ENCODE measurements around the gene BTF3.

The BTF3 gene

DNA sequence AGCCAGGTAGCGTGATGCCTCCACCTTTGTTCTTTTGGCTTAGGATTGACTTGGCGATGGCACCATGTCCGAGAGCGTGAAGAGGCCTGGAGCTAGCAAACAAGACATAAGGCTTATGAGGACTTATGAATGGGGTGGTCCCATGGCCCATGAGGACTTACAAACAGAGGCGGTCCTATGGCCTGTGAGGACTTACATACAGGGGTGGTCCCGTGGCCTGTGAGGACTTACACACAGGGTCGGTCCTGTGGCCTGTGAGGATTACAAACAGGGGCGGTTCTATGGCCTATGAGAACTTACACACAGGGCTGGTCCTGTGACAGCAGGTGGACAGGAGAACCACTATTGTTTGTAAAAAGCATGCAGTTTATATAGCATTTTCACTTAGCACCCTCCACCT lies 28.4 kb upstream of the BTF3 start:
- DNase-seq, result no peak
- no peak overlapping the region for H3K27ac ChIP-seq (ENCODE audit: insufficient read depth in 1 of 2, low read depth in 1 of 2, low read length in 2 of 2, poor library complexity in 1 of 2, severe bottlenecking in 2 of 2)
- H3K9me3 ChIP-seq (ENCODE audit: control extremely low read depth in 1 of 5, control insufficient read depth in 4 of 5, insufficient read depth in 2 of 5, low read depth in 1 of 5, low read length in 4 of 5), result peaks cover 0 to 4% (median 0%) of the 10 kb centered on the region in 5 experiments
- 100% methylated on average over 8 of the region's 8 CpGs for WGBS (ENCODE audit: insufficient coverage)
- peaks cover 0 to 16% (median 2%) of the 10 kb centered on the region in 5 experiments for H3K27me3 ChIP-seq (replicated peaks in 2 of 5; ENCODE audit: control insufficient read depth in 4 of 5, insufficient read depth in 5 of 5, low read length in 4 of 5)
- no peaks in the 10 kb centered on the region for H3K36me3 ChIP-seq (ENCODE audit: control insufficient read depth in 4 of 4, insufficient read depth in 4 of 4, low read length in 3 of 4)
- H3K4me1 ChIP-seq (ENCODE audit: control extremely low read depth in 1 of 4, control insufficient read depth in 4 of 4, insufficient read depth in 4 of 4, low read length in 3 of 4), result no peaks in the 10 kb centered on the region
- H3K4me3 ChIP-seq (ENCODE audit: control insufficient read depth in 1 of 7, extremely low read depth in 1 of 7, insufficient read depth in 4 of 7, low read depth in 2 of 7, low read length in 6 of 7), result no peak overlapping the region
- CTCF ChIA-PET, result no interaction called here
- POLR2A ChIA-PET, result no interaction called here

DNA sequence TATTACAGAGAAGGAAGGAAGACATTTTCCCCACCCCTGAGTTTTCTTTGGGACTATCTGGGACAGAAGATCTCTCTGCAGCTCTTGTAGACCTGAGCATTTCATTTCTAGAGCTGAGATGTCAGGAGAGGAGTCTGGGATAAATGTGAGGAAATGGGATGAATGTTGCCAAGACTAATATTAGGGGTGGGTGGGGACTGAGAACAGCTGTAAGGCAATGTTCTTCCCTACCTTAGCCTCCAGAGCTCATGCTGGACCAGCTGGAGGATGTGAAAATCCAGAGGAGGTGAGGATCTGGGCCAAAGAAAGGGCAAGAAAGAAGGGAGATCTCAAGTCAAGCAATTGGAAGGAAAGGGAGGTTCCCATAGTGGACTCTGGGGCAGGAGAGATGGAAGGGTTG lies 26.6 kb upstream of the BTF3 start:
- CTCF ChIA-PET, result interaction anchor here (1.5 kb wide), 1 partner anchor 20 kb away, joined by 4 read pairs; no protein-coding TSS in a partner anchor
- H3K4me3 ChIP-seq (ENCODE audit: control insufficient read depth in 1 of 7, extremely low read depth in 1 of 7, insufficient read depth in 4 of 7, low read depth in 2 of 7, low read length in 6 of 7), result no peak overlapping the region
- no peaks in the 10 kb centered on the region for H3K4me1 ChIP-seq (ENCODE audit: control extremely low read depth in 1 of 4, control insufficient read depth in 4 of 4, insufficient read depth in 4 of 4, low read length in 3 of 4)
- DNase-seq, result no peak
- POLR2A ChIA-PET, result interaction anchor here (0.5 kb wide), 1 partner anchor 91 kb away, joined by 3 read pairs; no protein-coding TSS in a partner anchor
- H3K27me3 ChIP-seq (replicated peaks in 2 of 5; ENCODE audit: control insufficient read depth in 4 of 5, insufficient read depth in 5 of 5, low read length in 4 of 5), result peaks cover 0 to 5% (median 3%) of the 10 kb centered on the region in 5 experiments
- H3K27ac ChIP-seq (ENCODE audit: insufficient read depth in 1 of 2, low read depth in 1 of 2, low read length in 2 of 2, poor library complexity in 1 of 2, severe bottlenecking in 2 of 2), result no peak overlapping the region
- H3K36me3 ChIP-seq (ENCODE audit: control insufficient read depth in 4 of 4, insufficient read depth in 4 of 4, low read length in 3 of 4), result no peaks in the 10 kb centered on the region
- peaks cover 0 to 4% (median 0%) of the 10 kb centered on the region in 5 experiments for H3K9me3 ChIP-seq (ENCODE audit: control extremely low read depth in 1 of 5, control insufficient read depth in 4 of 5, insufficient read depth in 2 of 5, low read depth in 1 of 5, low read length in 4 of 5)

DNA sequence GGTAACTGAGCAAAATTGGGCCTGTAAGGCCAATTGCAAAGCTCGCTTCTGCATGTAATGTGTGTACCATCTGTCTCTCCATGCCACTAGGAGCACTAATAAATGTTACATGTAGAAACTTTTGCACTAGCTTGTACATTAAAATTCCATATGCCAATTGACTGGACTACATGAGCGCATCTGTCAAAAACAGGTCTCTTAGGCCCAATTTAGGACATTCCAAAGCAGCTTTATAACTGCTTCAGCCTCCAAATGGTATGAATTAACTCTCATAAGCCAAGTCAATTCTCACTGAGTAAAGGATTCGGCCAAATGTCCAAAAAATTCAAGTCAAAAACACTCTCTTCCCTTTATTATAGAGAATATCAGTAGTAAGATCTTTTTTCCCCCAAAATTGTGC lies 26.1 kb upstream of the BTF3 start:
- no peak for DNase-seq
- WGBS (ENCODE audit: insufficient coverage), result 88% methylated on average over 2 of the region's 3 CpGs
- peaks cover 0 to 4% (median 0%) of the 10 kb centered on the region in 5 experiments for H3K9me3 ChIP-seq (ENCODE audit: control extremely low read depth in 1 of 5, control insufficient read depth in 4 of 5, insufficient read depth in 2 of 5, low read depth in 1 of 5, low read length in 4 of 5)
- H3K4me3 ChIP-seq (ENCODE audit: control insufficient read depth in 1 of 7, extremely low read depth in 1 of 7, insufficient read depth in 4 of 7, low read depth in 2 of 7, low read length in 6 of 7), result no peak overlapping the region
- ChIA-PET POLR2A (no interaction called here), CTCF (interaction anchor here (1.5 kb wide), 1 partner anchor 21 kb away, joined by 4 read pairs; no protein-coding TSS in a partner anchor)
- H3K36me3 ChIP-seq (ENCODE audit: control insufficient read depth in 4 of 4, insufficient read depth in 4 of 4, low read length in 3 of 4), result no peaks in the 10 kb centered on the region
- H3K27me3 ChIP-seq (replicated peaks in 2 of 5; ENCODE audit: control insufficient read depth in 4 of 5, insufficient read depth in 5 of 5, low read length in 4 of 5), result peaks cover 0 to 5% (median 2%) of the 10 kb centered on the region in 5 experiments
- H3K4me1 ChIP-seq (ENCODE audit: control extremely low read depth in 1 of 4, control insufficient read depth in 4 of 4, insufficient read depth in 4 of 4, low read length in 3 of 4), result no peaks in the 10 kb centered on the region
- no peak overlapping the region for H3K27ac ChIP-seq (ENCODE audit: insufficient read depth in 1 of 2, low read depth in 1 of 2, low read length in 2 of 2, poor library complexity in 1 of 2, severe bottlenecking in 2 of 2)

DNA sequence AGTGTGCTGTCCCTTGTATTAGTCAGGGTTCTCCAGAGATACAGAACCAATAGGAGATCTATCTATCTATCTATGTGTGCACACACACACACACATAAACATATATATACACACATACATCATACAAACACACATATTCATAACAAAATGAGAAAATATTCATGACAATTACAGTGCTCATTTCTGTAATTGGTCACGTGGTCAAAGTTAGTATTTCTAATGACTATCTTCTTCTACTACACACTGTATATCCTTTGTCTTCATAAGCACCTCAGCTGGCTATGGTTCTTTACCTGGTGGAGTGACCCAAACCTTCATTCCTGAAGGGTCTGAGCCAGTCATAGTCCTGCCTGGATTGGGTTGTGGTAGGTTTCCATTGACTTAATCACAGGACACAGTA lies 17.7 kb upstream of the BTF3 start:
- Histone ChIP-seq H3K4me1 (ENCODE audit: control extremely low read depth in 1 of 4, control insufficient read depth in 4 of 4, insufficient read depth in 4 of 4, low read length in 3 of 4) (no peaks in the 10 kb centered on the region), H3K27ac (ENCODE audit: insufficient read depth in 1 of 2, low read depth in 1 of 2, low read length in 2 of 2, poor library complexity in 1 of 2, severe bottlenecking in 2 of 2) (no peak overlapping the region), H3K9me3 (ENCODE audit: control extremely low read depth in 1 of 5, control insufficient read depth in 4 of 5, insufficient read depth in 2 of 5, low read depth in 1 of 5, low read length in 4 of 5) (no peaks in the 10 kb centered on the region), H3K4me3 (ENCODE audit: control insufficient read depth in 1 of 7, extremely low read depth in 1 of 7, insufficient read depth in 4 of 7, low read depth in 2 of 7, low read length in 6 of 7) (no peak overlapping the region), H3K36me3 (ENCODE audit: control insufficient read depth in 4 of 4, insufficient read depth in 4 of 4, low read length in 3 of 4) (no peaks in the 10 kb centered on the region), H3K27me3 (replicated peaks in 2 of 5; ENCODE audit: control insufficient read depth in 4 of 5, insufficient read depth in 5 of 5, low read length in 4 of 5) (peaks cover 0 to 11% (median 0%) of the 10 kb centered on the region in 5 experiments)
- WGBS (ENCODE audit: insufficient coverage), result 100% methylated on average over 1 of the region's 1 CpG
- CTCF ChIA-PET, result no interaction called here
- no peak for DNase-seq
- POLR2A ChIA-PET, result no interaction called here

DNA sequence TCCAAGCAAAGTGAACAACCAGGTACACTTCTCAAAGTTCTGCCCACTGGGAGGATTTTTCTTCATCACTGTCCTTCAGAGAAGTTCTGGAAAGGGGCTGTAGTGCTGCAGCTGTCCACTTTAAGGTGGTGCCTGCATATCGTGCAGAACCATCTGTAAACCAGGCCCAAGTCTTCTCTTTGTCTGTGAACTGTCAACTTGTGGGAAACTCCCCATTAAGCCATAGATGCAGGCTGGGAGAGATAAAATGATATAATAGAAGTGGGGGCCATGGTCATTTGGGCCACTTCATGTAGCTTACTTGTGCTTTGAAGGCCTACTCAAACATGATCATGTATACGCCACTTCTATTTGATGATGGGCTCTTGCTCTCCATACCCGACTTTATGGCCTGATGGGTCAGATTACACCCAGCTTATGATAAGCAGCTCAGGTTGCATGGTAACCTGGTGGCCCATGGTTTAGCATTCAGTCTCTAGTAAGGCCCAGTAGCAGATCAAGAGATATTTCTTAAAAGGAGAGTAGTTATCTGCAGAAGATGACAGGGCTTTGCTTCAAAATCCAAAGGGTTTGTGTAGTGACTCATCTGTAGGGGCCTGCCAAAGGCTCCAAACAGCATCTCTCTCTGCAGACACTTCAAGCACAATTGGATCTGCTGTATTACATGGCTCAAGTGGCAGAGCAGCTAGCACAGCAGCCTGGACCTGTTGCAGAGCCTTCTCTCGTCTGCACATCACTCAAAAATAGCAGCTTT lies 15.7 kb upstream of the BTF3 start:
- H3K4me3 ChIP-seq (ENCODE audit: control insufficient read depth in 1 of 7, extremely low read depth in 1 of 7, insufficient read depth in 4 of 7, low read depth in 2 of 7, low read length in 6 of 7), result no peak overlapping the region
- POLR2A ChIA-PET, result no interaction called here
- no peaks in the 10 kb centered on the region for H3K36me3 ChIP-seq (ENCODE audit: control insufficient read depth in 4 of 4, insufficient read depth in 4 of 4, low read length in 3 of 4)
- H3K27ac ChIP-seq (ENCODE audit: insufficient read depth in 1 of 2, low read depth in 1 of 2, low read length in 2 of 2, poor library complexity in 1 of 2, severe bottlenecking in 2 of 2), result no peak overlapping the region
- peaks cover 0 to 8% (median 0%) of the 10 kb centered on the region in 5 experiments for H3K27me3 ChIP-seq (replicated peaks in 2 of 5; ENCODE audit: control insufficient read depth in 4 of 5, insufficient read depth in 5 of 5, low read length in 4 of 5)
- no peaks in the 10 kb centered on the region for H3K4me1 ChIP-seq (ENCODE audit: control extremely low read depth in 1 of 4, control insufficient read depth in 4 of 4, insufficient read depth in 4 of 4, low read length in 3 of 4)
- no peaks in the 10 kb centered on the region for H3K9me3 ChIP-seq (ENCODE audit: control extremely low read depth in 1 of 5, control insufficient read depth in 4 of 5, insufficient read depth in 2 of 5, low read depth in 1 of 5, low read length in 4 of 5)
- 100% methylated on average over 3 of the region's 4 CpGs for WGBS (ENCODE audit: insufficient coverage)
- CTCF ChIA-PET, result interaction anchor here (1.1 kb wide), 1 partner anchor 18 kb away, joined by 3 read pairs; no protein-coding TSS in a partner anchor
- no peak for DNase-seq

DNA sequence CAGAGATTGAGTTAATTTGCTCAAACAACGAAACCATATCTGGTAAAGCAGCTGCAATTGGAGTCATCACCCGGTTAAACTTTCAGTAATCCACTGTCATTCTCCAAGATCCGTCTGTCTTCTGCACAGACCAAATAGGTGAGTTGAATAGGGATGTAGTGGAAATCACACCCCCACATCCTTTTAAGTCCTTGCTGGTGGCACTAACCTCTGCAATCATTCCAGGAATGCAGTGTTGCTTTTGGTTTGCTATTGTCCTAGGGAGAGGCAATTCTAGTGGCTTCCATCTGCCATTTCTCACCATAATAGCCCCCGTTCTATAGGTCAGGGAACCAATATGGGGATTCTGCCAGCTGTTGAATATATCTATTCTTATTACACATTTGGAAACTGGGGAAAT lies 14.6 kb upstream of the BTF3 start:
- DNase-seq, result no peak
- ChIA-PET CTCF (interaction anchor here (1.1 kb wide), 1 partner anchor 19 kb away, joined by 3 read pairs; no protein-coding TSS in a partner anchor), POLR2A (no interaction called here)
- Histone ChIP-seq H3K36me3 (ENCODE audit: control insufficient read depth in 4 of 4, insufficient read depth in 4 of 4, low read length in 3 of 4) (no peaks in the 10 kb centered on the region), H3K27ac (ENCODE audit: insufficient read depth in 1 of 2, low read depth in 1 of 2, low read length in 2 of 2, poor library complexity in 1 of 2, severe bottlenecking in 2 of 2) (no peak overlapping the region), H3K4me1 (ENCODE audit: control extremely low read depth in 1 of 4, control insufficient read depth in 4 of 4, insufficient read depth in 4 of 4, low read length in 3 of 4) (no peaks in the 10 kb centered on the region), H3K9me3 (ENCODE audit: control extremely low read depth in 1 of 5, control insufficient read depth in 4 of 5, insufficient read depth in 2 of 5, low read depth in 1 of 5, low read length in 4 of 5) (no peaks in the 10 kb centered on the region), H3K4me3 (ENCODE audit: control insufficient read depth in 1 of 7, extremely low read depth in 1 of 7, insufficient read depth in 4 of 7, low read depth in 2 of 7, low read length in 6 of 7) (no peak overlapping the region), H3K27me3 (replicated peaks in 2 of 5; ENCODE audit: control insufficient read depth in 4 of 5, insufficient read depth in 5 of 5, low read length in 4 of 5) (peaks cover 0 to 9% (median 0%) of the 10 kb centered on the region in 5 experiments)
- 100% methylated on average over 1 of the region's 4 CpGs for WGBS (ENCODE audit: insufficient coverage)

DNA sequence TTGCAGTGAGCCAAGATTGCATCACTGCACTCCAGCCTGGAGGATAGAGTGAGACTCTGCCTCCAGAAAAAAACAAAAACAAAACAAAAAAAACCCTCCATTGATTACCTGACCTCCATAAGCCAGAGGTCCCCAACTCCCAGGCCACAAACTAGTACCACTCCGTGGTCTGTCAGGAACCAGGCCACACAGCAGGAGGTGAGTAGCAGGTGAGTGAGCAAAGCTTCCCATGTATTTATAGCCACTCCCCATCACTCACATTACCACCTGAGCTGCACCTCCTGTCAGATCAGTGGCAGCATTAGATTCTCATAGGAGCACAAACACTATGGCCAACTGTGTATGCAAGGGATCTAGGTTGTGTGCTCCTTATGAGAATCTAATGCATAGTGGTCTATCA lies 13.7 kb upstream of the BTF3 start:
- Histone ChIP-seq H3K4me1 (ENCODE audit: control extremely low read depth in 1 of 4, control insufficient read depth in 4 of 4, insufficient read depth in 4 of 4, low read length in 3 of 4) (no peaks in the 10 kb centered on the region), H3K9me3 (ENCODE audit: control extremely low read depth in 1 of 5, control insufficient read depth in 4 of 5, insufficient read depth in 2 of 5, low read depth in 1 of 5, low read length in 4 of 5) (no peaks in the 10 kb centered on the region), H3K27me3 (replicated peaks in 2 of 5; ENCODE audit: control insufficient read depth in 4 of 5, insufficient read depth in 5 of 5, low read length in 4 of 5) (peaks cover 0 to 9% (median 0%) of the 10 kb centered on the region in 5 experiments), H3K4me3 (ENCODE audit: control insufficient read depth in 1 of 7, extremely low read depth in 1 of 7, insufficient read depth in 4 of 7, low read depth in 2 of 7, low read length in 6 of 7) (no peak overlapping the region), H3K36me3 (ENCODE audit: control insufficient read depth in 4 of 4, insufficient read depth in 4 of 4, low read length in 3 of 4) (no peaks in the 10 kb centered on the region), H3K27ac (ENCODE audit: insufficient read depth in 1 of 2, low read depth in 1 of 2, low read length in 2 of 2, poor library complexity in 1 of 2, severe bottlenecking in 2 of 2) (no peak overlapping the region)
- POLR2A ChIA-PET, result no interaction called here
- WGBS (ENCODE audit: insufficient coverage), result 100% methylated on average over 1 of the region's 1 CpG
- CTCF ChIA-PET, result no interaction called here
- no peak for DNase-seq

Data from common myeloid progenitor, CD34-positive (primary cell).